Posterior cingulate gyrus (tissue), 11 donors: ENCODE data around the gene STK4.
"Not testable (repeated sequence)": the region's sequence is repeated elsewhere in the genome, so short reads cannot be mapped to it uniquely, and the experiment has no call there.

ENCODE experiments used
- DNase-seq, 10 donors: peaks; one replicate each; pipeline versions ENCODE4 v3.0.0 to v3.0.0-alpha.2; 2020 to 2021; ENCODE audit warnings: mixed read lengths in 3 of 10
- intact Hi-C: fragments of 100-400 bp; cut with DNase I; formaldehyde crosslinking; loops from one replicate; pipeline ENCODE4 v1.15.1; 2023

The STK4 gene

GRCh38 chr20:44979090-44979621 is 12.8 kb downstream of the STK4 start:
- intact Hi-C loops = no loop called here
- no peak for DNase-seq

GRCh38 chr20:44981736-44982406 is 15.6 kb downstream of the STK4 start:
- intact Hi-C loops = no loop called here
- DNase-seq = no peak

GRCh38 chr20:44983093-44983674 is 16.9 kb downstream of the STK4 start:
- DNase-seq = no peak
- intact Hi-C loops = no loop called here

GRCh38 chr20:44988631-44989171 is 22.4 kb downstream of the STK4 start:
- no peak for DNase-seq
- intact Hi-C loops = no loop called here

GRCh38 chr20:44990425-44990824 is 24.1 kb downstream of the STK4 start:
- intact Hi-C loops = no loop called here
- peak in 1 of 10 donors; percentile 61 for DNase-seq

- intact Hi-C loops = no loop called here
These were observed 24.6 kb downstream of the STK4 start for GRCh38 chr20:44990957-44991356.

GRCh38 chr20:44993343-44993742 is 27.0 kb downstream of the STK4 start:
- intact Hi-C loops = no loop called here
- no peak for DNase-seq

More at GRCh38 chr20:44990957-44991356, 24.6 kb downstream of the STK4 start:
- DNase-seq = no peak

GRCh38 chr20:44997171-44997570 is 30.9 kb downstream of the STK4 start:
- intact Hi-C loops = no loop called here
- no peak for DNase-seq

GRCh38 chr20:44997668-44998067 is 31.4 kb downstream of the STK4 start:
- no peak for DNase-seq
- intact Hi-C loops = no loop called here

- no peak for DNase-seq
- intact Hi-C loops = no loop called here
These were observed 42.3 kb downstream of the STK4 start for GRCh38 chr20:45008521-45009049.

GRCh38 chr20:45010399-45010828 is 44.1 kb downstream of the STK4 start:
- no peak for DNase-seq
- intact Hi-C loops = loop anchor here (5.0 kb wide), 1 partner anchor 282 kb away; no protein-coding TSS in a partner anchor

- intact Hi-C loops = loop anchor here (5.0 kb wide), 1 partner anchor 281 kb away; no protein-coding TSS in a partner anchor
- DNase-seq = peak in 5 of 10 donors; percentile 25 to 67 (median 60)
These were observed 44.8 kb downstream of the STK4 start for GRCh38 chr20:45011108-45011526.

GRCh38 chr20:45012682-45013302 is 46.5 kb downstream of the STK4 start:
- intact Hi-C loops = loop anchor here (5.0 kb wide), 1 partner anchor 280 kb away; no protein-coding TSS in a partner anchor
- DNase-seq = no peak

GRCh38 chr20:45014131-45014530 is 47.8 kb downstream of the STK4 start:
- not testable (repeated sequence) for DNase-seq
- intact Hi-C loops = loop anchor here (5.0 kb wide), 1 partner anchor 278 kb away; no protein-coding TSS in a partner anchor

- no peak for DNase-seq
- intact Hi-C loops = loop anchor here (5.0 kb wide), 1 partner anchor 277 kb away; no protein-coding TSS in a partner anchor
These were observed 48.5 kb downstream of the STK4 start for GRCh38 chr20:45014671-45015415.

GRCh38 chr20:45016089-45016671 is 49.9 kb downstream of the STK4 start:
- no peak for DNase-seq
- intact Hi-C loops = no loop called here

GRCh38 chr20:45017281-45017680 is 51.0 kb downstream of the STK4 start:
- DNase-seq = no peak
- intact Hi-C loops = no loop called here

GRCh38 chr20:45017857-45018256 is 51.5 kb downstream of the STK4 start:
- intact Hi-C loops = no loop called here

GRCh38 chr20:45019027-45019761 is 52.9 kb downstream of the STK4 start:
- intact Hi-C loops = no loop called here

More at GRCh38 chr20:45017857-45018256, 51.5 kb downstream of the STK4 start:
- no peak for DNase-seq

More at GRCh38 chr20:45019027-45019761, 52.9 kb downstream of the STK4 start:
- no peak for DNase-seq
